Transverse colon (tissue), 4 donors: ENCODE measurements around the gene GJA10. TPM values are rescaled to one million over a fixed set of nuclear protein-coding genes. Genes with fewer than 3 reads are reported as not detected.

ENCODE experiments used
- small RNA-seq, 4 donors: library from RNA; depleted of rRNA; stranded (forward); fragments of <200 nt; gene quantifications; one replicate each; pipeline ENCODE3, GENCODE V24; 2016
- total RNA-seq, 4 donors: library from RNA; depleted of rRNA; stranded (reverse); fragments of >200 nt; gene quantifications; one replicate each; pipeline ENCODE4 v1.1.0, GENCODE V29; 2016

Gene GJA10
- total RNA-seq, 4 donors from 2014 or later, result not detected

Small RNA genes within 50 kb of the gene (small RNA-seq; reads per million reads assigned to genes)
- gene RF00019, result 0 reads per million in 4 donors

Other genes starting within 250 kb of the GJA10 start
- 10 to 100 TPM; 16.8 to 30.8 (median 24.0) TPM for gene MDN1, start 74.7 kb upstream of the GJA10 start, total RNA-seq
- gene CASP8AP2, start 64.6 kb upstream of the GJA10 start, total RNA-seq, result 10 to 100 TPM in 3 of 4 donors, 1 to 10 TPM in 1; 8.0 to 19.8 (median 15.1) TPM